Measurements from ENCODE around the gene DOK6. TPM values are rescaled to one million over a fixed set of nuclear protein-coding genes. Genes with fewer than 3 reads are reported as not detected.

The DOK6 gene
- total and polyA plus RNA-seq, 12 donors = 0.37 to 12.5 (median 4.6) TPM

DNA sequence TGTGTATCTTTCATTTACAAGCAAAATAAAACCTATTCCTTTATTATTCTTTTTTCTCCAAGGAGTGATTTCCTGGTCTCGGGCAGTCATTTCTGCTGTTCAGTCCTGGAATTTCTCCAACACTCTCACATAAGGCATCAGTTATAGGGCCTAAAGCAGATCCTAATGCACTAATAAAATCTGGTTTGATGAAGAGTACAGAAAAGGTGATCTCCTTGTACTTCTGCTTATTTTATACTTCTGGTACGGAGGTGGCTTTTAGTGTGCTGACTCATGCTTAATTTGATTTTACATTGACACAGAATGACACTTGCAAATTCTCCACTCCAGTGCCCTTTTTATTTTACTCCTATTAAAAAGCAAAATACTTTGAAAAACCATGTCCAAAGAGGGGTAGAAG, 157.4 kb downstream of the DOK6 start:
- peaks cover 0 to 3% (median 0%) of the 10 kb centered on the region in 9 donors for H3K4me1 ChIP-seq
- H3K4me3 ChIP-seq = no peak overlapping the region
- H3K9me3 ChIP-seq = peaks cover 0 to 30% (median 3%) of the 10 kb centered on the region in 11 donors
- no peaks in the 10 kb centered on the region for H3K27me3 ChIP-seq
- H3K27ac ChIP-seq = no peak overlapping the region
- 71 to 80% methylated on average over 2 of the region's 2 CpGs for WGBS, 2 donors
- TF ChIP-seq, protein P1, sequence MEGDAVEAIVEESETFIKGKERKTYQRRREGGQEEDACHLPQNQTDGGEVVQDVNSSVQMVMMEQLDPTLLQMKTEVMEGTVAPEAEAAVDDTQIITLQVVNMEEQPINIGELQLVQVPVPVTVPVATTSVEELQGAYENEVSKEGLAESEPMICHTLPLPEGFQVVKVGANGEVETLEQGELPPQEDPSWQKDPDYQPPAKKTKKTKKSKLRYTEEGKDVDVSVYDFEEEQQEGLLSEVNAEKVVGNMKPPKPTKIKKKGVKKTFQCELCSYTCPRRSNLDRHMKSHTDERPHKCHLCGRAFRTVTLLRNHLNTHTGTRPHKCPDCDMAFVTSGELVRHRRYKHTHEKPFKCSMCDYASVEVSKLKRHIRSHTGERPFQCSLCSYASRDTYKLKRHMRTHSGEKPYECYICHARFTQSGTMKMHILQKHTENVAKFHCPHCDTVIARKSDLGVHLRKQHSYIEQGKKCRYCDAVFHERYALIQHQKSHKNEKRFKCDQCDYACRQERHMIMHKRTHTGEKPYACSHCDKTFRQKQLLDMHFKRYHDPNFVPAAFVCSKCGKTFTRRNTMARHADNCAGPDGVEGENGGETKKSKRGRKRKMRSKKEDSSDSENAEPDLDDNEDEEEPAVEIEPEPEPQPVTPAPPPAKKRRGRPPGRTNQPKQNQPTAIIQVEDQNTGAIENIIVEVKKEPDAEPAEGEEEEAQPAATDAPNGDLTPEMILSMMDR (IDR thresholded peaks at IDR 0.05) = no peak
- intact Hi-C loops (cut with DNase I) = no loop called here
- ATAC-seq (no peak), DNase-seq (no peak)
- H3K36me3 ChIP-seq = no peaks in the 10 kb centered on the region

DNA sequence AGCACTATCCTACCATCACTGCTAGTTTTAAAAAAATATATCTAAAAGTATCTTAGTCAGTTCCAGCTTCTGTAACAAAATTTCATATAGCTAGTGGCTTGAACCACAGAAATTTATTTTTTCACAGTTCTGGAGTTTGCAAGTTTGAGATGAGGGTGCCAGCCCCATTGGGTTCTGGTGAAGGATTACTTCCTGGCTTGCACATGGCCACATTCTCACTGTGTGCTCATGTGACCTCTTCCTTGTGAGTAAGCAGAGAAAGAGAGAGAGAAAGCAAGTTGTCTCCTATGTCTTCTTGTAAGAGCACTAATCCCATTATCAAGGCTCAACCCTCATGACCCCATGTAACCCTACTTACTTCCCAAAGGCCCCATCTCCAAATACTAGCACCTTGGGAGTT, 158.9 kb downstream of the DOK6 start:
- DNase-seq = no peak
- no peaks in the 10 kb centered on the region for H3K27me3 ChIP-seq
- intact Hi-C loops (cut with DNase I) = no loop called here
- H3K36me3 ChIP-seq = no peaks in the 10 kb centered on the region
- peaks cover 0 to 3% (median 0%) of the 10 kb centered on the region in 9 donors for H3K4me1 ChIP-seq
- peaks cover 0 to 23% (median 3%) of the 10 kb centered on the region in 11 donors for H3K9me3 ChIP-seq
- TF ChIP-seq, protein P1 (IDR thresholded peaks at IDR 0.05) = no peak
- H3K4me3 ChIP-seq = no peak overlapping the region
- no peak for ATAC-seq
- H3K27ac ChIP-seq = no peak overlapping the region

DNA sequence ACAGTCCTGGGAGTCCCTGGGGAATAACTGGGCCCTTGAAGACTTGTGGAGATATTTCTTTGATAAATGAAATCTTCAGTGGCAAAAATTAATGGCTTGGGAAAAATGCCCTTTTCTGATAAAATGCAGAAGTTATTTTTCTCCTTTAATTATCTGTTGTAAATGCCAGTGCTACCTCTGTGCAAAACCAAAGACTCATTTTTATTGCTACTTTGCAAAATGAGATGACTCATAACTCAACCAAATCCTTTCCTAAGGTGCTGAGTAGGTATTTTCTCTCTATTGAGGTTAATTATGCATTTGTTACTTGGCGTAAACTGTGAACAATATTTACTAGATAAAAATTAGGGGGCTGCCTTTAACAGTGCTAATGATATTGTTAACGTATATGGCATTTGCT, 163.9 kb downstream of the DOK6 start:
- H3K4me3 ChIP-seq = no peak overlapping the region
- TF ChIP-seq, protein P1 (IDR thresholded peaks at IDR 0.05) = no peak
- DNase-seq = no peak
- H3K27ac ChIP-seq = no peak overlapping the region
- no peaks in the 10 kb centered on the region for H3K27me3 ChIP-seq
- no peaks in the 10 kb centered on the region for H3K4me1 ChIP-seq
- WGBS, 2 donors = 95 to 100% methylated on average over 2 of the region's 2 CpGs
- no peaks in the 10 kb centered on the region for H3K36me3 ChIP-seq
- ATAC-seq = no peak
- peaks cover 0 to 15% (median 3%) of the 10 kb centered on the region in 11 donors for H3K9me3 ChIP-seq
- intact Hi-C loops (cut with DNase I) = no loop called here

DNA sequence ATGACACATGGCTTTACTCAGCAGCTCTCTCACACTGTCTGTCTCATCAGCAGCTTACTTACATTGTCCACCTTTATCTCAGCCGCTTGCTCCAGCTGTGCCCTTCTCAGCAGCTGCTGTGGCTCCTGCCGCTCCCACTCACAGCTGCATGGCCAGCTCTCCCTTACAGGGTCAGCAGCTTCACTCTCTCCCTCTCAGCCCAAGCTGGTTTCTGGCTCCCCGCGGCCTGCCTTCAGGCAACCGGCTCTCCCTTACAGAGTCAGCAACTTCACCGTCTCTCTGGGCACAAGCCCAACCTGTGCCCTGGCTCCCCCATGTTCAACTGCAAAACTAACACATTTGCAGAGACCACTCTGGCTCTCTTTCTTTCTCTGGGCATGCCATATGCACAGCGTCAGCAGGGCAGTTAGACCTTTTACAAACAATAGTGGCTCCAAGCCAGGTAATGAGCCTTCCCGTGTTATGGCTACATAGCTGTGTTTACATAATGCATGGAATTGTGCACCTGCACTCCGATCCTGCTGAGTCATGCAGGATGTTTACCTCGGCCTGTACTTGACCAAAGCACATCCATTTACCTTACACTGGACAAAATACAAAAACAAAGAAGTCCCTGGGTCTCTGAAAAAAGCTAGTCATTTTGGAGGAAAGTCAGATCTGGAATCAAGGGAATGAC, 167.3 kb downstream of the DOK6 start:
- ATAC-seq = no peak
- intact Hi-C loops (cut with DNase I) = no loop called here
- no peak overlapping the region for H3K4me3 ChIP-seq
- DNase-seq = no peak
- 77 to 83% methylated on average over 10 of the region's 10 CpGs for WGBS, 2 donors
- H3K27ac ChIP-seq = no peak overlapping the region
- H3K36me3 ChIP-seq = no peaks in the 10 kb centered on the region
- H3K27me3 ChIP-seq = no peaks in the 10 kb centered on the region
- no peaks in the 10 kb centered on the region for H3K4me1 ChIP-seq
- TF ChIP-seq, protein P1 (IDR thresholded peaks at IDR 0.05) = no peak
- peaks cover 0 to 7% (median under 1%) of the 10 kb centered on the region in 11 donors for H3K9me3 ChIP-seq
